Endothelial cell of umbilical vein (primary cell): ENCODE results near the gene CCDC18. TPM values are rescaled to one million over a fixed set of nuclear protein-coding genes. Genes with fewer than 3 reads are reported as not detected.

Experiments used
- BruUV-seq: library from RNA; stranded (reverse); fragments of 400-500 nt; replicated peaks from 2 replicates; lab custom pipeline; 2021; lab: Mats Ljungman, UMichigan
- CTCF ChIA-PET: fragments of 300-600, 350-600 bp; sonication (Branson Sonifier 250); formaldehyde crosslinking; loops from one replicate; lab custom pipeline; 2021; ENCODE audit warnings: antibody characterized with exemption, inconsistent platforms; lab: Charles Lee
- POLR2A ChIA-PET: fragments of 300-600, 350-600 bp; sonication (Branson Sonifier 250); formaldehyde crosslinking; loops from one replicate; lab custom pipeline; 2021; ENCODE audit warnings: antibody characterized with exemption, inconsistent platforms; lab: Charles Lee
- DNase-seq: peaks from one replicate; pipeline ENCODE4 v3.0.0-alpha.2; 2011; ENCODE audit warnings: low read depth, low spot score
- FAIRE-seq: peaks from 2 replicates; lab custom pipeline; 2011; peaks lifted over from hg19 to GRCh38; lab: Jason Lieb, UNC
- H2AFZ ChIP-seq: 2 replicates; pipeline ENCODE4 v1.6.0; 2012; ENCODE audit warnings: low read depth, low read length, control low read depth, inconsistent platforms
- H3K27ac ChIP-seq: 2 replicates; pipeline ENCODE4 v1.5.1; 2011; ENCODE audit warnings: low read depth, mild to moderate bottlenecking, control low read depth, low read length, moderate library complexity; ENCODE audit not compliant: insufficient read depth
- H3K27me3 ChIP-seq, 2 experiments: 2 replicates each; pipeline versions ENCODE4 v1.6.0 to v1.6.1; 2011; ENCODE audit warnings: low read length in 2 of 2, mixed read lengths in 1 of 2; ENCODE audit not compliant: control insufficient read depth in 2 of 2, insufficient read depth in 2 of 2
- H3K36me3 ChIP-seq, 2 experiments: 2 replicates in 1 of 2; 3 replicates in 1 of 2; pipeline ENCODE4 v1.5.1; 2011; ENCODE audit warnings: low read length in 2 of 2, mild to moderate bottlenecking in 1 of 2, moderate library complexity in 1 of 2; ENCODE audit not compliant: control insufficient read depth in 2 of 2, insufficient read depth in 2 of 2; ENCODE audit errors: extremely low read depth in 1 of 2
- H3K4me1 ChIP-seq: 3 replicates; pipeline ENCODE4 v1.5.1; 2011; ENCODE audit warnings: mild to moderate bottlenecking, low read length; ENCODE audit not compliant: control insufficient read depth, insufficient read depth; ENCODE audit errors: extremely low read depth
- H3K4me2 ChIP-seq: 2 replicates; pipeline ENCODE4 v1.6.1; 2011; ENCODE audit warnings: low read length, control low read depth, mixed read lengths; ENCODE audit not compliant: insufficient read depth
- H3K4me3 ChIP-seq, 3 experiments: fragments of 200-600 bp in 1 of 3; sonication (generic), shearing (Covaris generic) in 1 of 3; replicated peaks in 1 of 3; 2 replicates each; pipeline ENCODE4 v1.5.1; 2011 to 2016; ENCODE audit warnings: control low read depth in 3 of 3, low read length in 3 of 3, mild to moderate bottlenecking in 2 of 3, inconsistent platforms in 1 of 3, low read depth in 1 of 3, moderate library complexity in 1 of 3; ENCODE audit not compliant: insufficient read depth in 1 of 3
- H3K79me2 ChIP-seq: 2 replicates; pipeline ENCODE4 v1.6.0; 2012; ENCODE audit warnings: low read length, inconsistent platforms; ENCODE audit not compliant: control insufficient read depth, insufficient read depth
- H3K9ac ChIP-seq: replicated peaks from 2 replicates; pipeline ENCODE3; 2011; ENCODE audit warnings: low read length, control low read depth; ENCODE audit not compliant: insufficient read depth; ENCODE audit errors: extremely low read depth
- H3K9me1 ChIP-seq: replicated peaks from 3 replicates; pipeline ENCODE4 v1.6.0; 2011; ENCODE audit warnings: mild to moderate bottlenecking, low read length; ENCODE audit not compliant: control insufficient read depth, insufficient read depth; ENCODE audit errors: extremely low read depth
- H3K9me3 ChIP-seq: replicated peaks from 2 replicates; pipeline ENCODE4 v1.5.1; 2012; ENCODE audit warnings: low read length, inconsistent platforms; ENCODE audit not compliant: control insufficient read depth, insufficient read depth
- H4K20me1 ChIP-seq: replicated peaks from 2 replicates; pipeline ENCODE3; 2011; ENCODE audit warnings: mild to moderate bottlenecking, low read length; ENCODE audit not compliant: control insufficient read depth, insufficient read depth; ENCODE audit errors: extremely low read depth
- EZH2 ChIP-seq: IDR thresholded peaks from 2 replicates; pipeline ENCODE4 v1.6.1; 2012; ENCODE audit warnings: borderline replicate concordance, low read depth, mild to moderate bottlenecking, moderate library complexity, low read length, inconsistent platforms; ENCODE audit not compliant: severe bottlenecking
- FOS ChIP-seq: IDR thresholded peaks from 2 replicates; pipeline ENCODE4 v1.6.1; 2011; ENCODE audit warnings: mild to moderate bottlenecking, low read length, moderate library complexity, borderline replicate concordance; ENCODE audit not compliant: insufficient read depth
- GATA2 ChIP-seq: IDR thresholded peaks from 2 replicates; pipeline ENCODE4 v1.7.0; 2011; ENCODE audit warnings: low read depth, mild to moderate bottlenecking, moderate library complexity, mixed read lengths, low read length; ENCODE audit not compliant: insufficient read length, insufficient read depth
- JUN ChIP-seq: IDR thresholded peaks from 2 replicates; pipeline ENCODE4 v1.6.1; 2011; ENCODE audit warnings: borderline replicate concordance, low read depth; ENCODE audit not compliant: insufficient read length, insufficient read depth
- MYC ChIP-seq: IDR thresholded peaks from one replicate; pipeline ENCODE4 v1.6.1; 2011; ENCODE audit warnings: mild to moderate bottlenecking, low read depth, low read length
- POLR2A ChIP-seq: IDR thresholded peaks from 2 replicates; pipeline ENCODE4 v1.6.1; 2012; ENCODE audit warnings: low read depth, mild to moderate bottlenecking, control low read depth, low read length
- POLR2AphosphoS5 ChIP-seq: IDR thresholded peaks from 2 replicates; pipeline ENCODE4 v1.6.1; 2012; ENCODE audit warnings: low read depth, mild to moderate bottlenecking, control low read depth, low read length, moderate library complexity; ENCODE audit not compliant: insufficient read depth
- dilution Hi-C: fragments of 300-500 bp; cut with MboI; formaldehyde crosslinking; loops from one replicate; pipeline ENCODE4 v1.15.0; 2019; ENCODE audit warnings: low sequenced_read_pairs; ENCODE audit not compliant: extremely low pct_ligation_motif_present
- intact Hi-C: fragments of 100-400 bp; cut with micrococcal nuclease; formaldehyde crosslinking; loops from one replicate; pipeline ENCODE4 v1.10.0; 2022
- polyA plus RNA-seq, 4 experiments: library from polyadenylated mRNA; depleted of rRNA in 3 of 4; stranded (reverse) in 3 of 4; unstranded in 1 of 4; fragments of >200 nt; gene quantifications; 2 replicates each; pipeline versions ENCODE4 v1.2.1 to v1.2.3, GENCODE V29; 2011 to 2012; ENCODE audit warnings: missing spikeins in 1 of 4
- total RNA-seq: library from RNA; stranded (reverse); gene quantifications from 2 replicates; pipeline ENCODE4 v1.2.3, GENCODE V29; 2021
- TF ChIP-seq, protein P1 (sequence below), 2 donors: IDR thresholded peaks; 1 replicate in 1 of 2; 2 replicates in 1 of 2; pipeline ENCODE4 v1.5.1; 2011; ENCODE audit warnings: low read length in 2 of 2, mild to moderate bottlenecking in 2 of 2, moderate library complexity in 2 of 2, control low read depth in 1 of 2, inconsistent platforms in 1 of 2, low read depth in 1 of 2; ENCODE audit not compliant: insufficient read depth in 1 of 2; ENCODE audit errors: extremely low read depth in 1 of 2
- TF ChIP-seq, protein P2 (sequence below): IDR thresholded peaks from 2 replicates; pipeline ENCODE4 v1.6.1; 2011; ENCODE audit not compliant: insufficient read depth, insufficient read length

The CCDC18 gene
- total and polyA plus RNA-seq, 2 donors (not counting 3 experiments of a cell fraction or from before 2014, with no cell fraction given): 2.2 to 11.2 TPM

DNA sequence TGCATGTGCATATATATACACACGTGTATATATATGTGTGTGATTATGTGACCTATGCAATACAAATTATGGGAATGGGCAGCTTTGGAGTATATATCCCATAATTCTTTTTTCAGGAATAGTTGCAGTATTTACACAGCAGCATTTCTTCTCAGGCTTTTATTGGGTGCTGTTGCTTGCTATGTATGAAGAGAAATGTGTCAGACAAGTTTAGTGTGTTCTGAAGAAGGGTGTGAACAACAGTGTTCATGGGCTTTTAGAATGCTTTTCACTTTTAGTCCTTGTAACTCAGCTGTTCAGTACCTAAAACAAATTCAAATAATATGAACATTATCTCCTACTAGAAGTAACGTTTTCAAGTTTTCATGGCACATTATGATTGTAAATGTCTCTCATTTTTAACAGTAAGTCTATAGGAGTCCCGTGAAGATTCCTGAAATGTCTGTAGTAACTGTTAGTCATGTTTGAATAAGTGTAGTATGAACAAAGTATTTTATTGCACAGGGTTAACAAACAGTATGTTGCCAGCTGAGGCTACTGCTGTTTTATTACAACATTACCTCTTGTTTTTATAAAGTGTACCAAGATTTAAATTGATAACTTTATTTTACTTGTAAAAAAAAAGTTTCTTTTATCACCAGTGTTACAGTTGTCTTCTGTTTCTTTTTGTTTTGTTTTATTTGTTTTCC, 42.8 kb upstream of the CCDC18 start:
- FAIRE-seq (no peak), DNase-seq (no peak)
- no peak overlapping the region for H2AFZ ChIP-seq
- peaks cover 5 to 10% of the 10 kb centered on the region in 2 experiments for H3K36me3 ChIP-seq
- H3K4me3 ChIP-seq: no peak overlapping the region
- BruUV-seq: no TSS peak
- H4K20me1 ChIP-seq: no peaks in the 10 kb centered on the region
- no peaks in the 10 kb centered on the region for H3K4me1 ChIP-seq
- no peaks in the 10 kb centered on the region for H3K27me3 ChIP-seq
- no peak overlapping the region for H3K4me2 ChIP-seq
- H3K79me2 ChIP-seq: no peaks in the 10 kb centered on the region
- dilution Hi-C loops: no loop called here
- no peak for TF ChIP-seq EZH2
- no peak for TF ChIP-seq POLR2AphosphoS5
- no peak for TF ChIP-seq FOS
- TF ChIP-seq MYC: no peak
- TF ChIP-seq, protein P1, sequence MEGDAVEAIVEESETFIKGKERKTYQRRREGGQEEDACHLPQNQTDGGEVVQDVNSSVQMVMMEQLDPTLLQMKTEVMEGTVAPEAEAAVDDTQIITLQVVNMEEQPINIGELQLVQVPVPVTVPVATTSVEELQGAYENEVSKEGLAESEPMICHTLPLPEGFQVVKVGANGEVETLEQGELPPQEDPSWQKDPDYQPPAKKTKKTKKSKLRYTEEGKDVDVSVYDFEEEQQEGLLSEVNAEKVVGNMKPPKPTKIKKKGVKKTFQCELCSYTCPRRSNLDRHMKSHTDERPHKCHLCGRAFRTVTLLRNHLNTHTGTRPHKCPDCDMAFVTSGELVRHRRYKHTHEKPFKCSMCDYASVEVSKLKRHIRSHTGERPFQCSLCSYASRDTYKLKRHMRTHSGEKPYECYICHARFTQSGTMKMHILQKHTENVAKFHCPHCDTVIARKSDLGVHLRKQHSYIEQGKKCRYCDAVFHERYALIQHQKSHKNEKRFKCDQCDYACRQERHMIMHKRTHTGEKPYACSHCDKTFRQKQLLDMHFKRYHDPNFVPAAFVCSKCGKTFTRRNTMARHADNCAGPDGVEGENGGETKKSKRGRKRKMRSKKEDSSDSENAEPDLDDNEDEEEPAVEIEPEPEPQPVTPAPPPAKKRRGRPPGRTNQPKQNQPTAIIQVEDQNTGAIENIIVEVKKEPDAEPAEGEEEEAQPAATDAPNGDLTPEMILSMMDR (IDR thresholded peaks at IDR 0.05; ENCODE audit: extremely low read depth in 1 of 2, insufficient read depth in 1 of 2, low read depth in 1 of 2, low read length in 2 of 2): no peak
- no peak for TF ChIP-seq GATA2
- TF ChIP-seq, protein P2, sequence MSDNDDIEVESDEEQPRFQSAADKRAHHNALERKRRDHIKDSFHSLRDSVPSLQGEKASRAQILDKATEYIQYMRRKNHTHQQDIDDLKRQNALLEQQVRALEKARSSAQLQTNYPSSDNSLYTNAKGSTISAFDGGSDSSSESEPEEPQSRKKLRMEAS: no peak
- no peak for TF ChIP-seq POLR2A
- no peak for TF ChIP-seq JUN
- CTCF ChIA-PET: interaction anchor here (1.1 to 1.4 kb wide), 2 partner anchors 17 to 41 kb away, joined by 3 to 4 read pairs; no protein-coding TSS in a partner anchor
- POLR2A ChIA-PET: no interaction called here
- H3K9me1 ChIP-seq: no peaks in the 10 kb centered on the region
- no peaks in the 10 kb centered on the region for H3K9me3 ChIP-seq
- no peak overlapping the region for H3K9ac ChIP-seq
- H3K27ac ChIP-seq: no peak overlapping the region
- intact Hi-C loops: no loop called here
